GM19240 (cell line): ENCODE data around the gene SUZ12.
A peak's percentile ranks its signal among the peaks of the same experiment; 100 is the strongest.
"Not testable (repeated sequence)": the region's sequence is repeated elsewhere in the genome, so short reads cannot be mapped to it uniquely, and the experiment has no call there.

Experiments used
- DNase-seq: peaks from one replicate; pipeline ENCODE4 v3.0.0; 2011; ENCODE audit warnings: low spot score; ENCODE audit not compliant: insufficient read length

Gene SUZ12

GRCh38 chr17:31951953-31952352 is 15.1 kb downstream of the SUZ12 start:
- DNase-seq: not testable (repeated sequence)

- not testable (repeated sequence) for DNase-seq
Observed at GRCh38 chr17:31964131-31964530, 27.3 kb downstream of the SUZ12 start.

GRCh38 chr17:31967648-31968047 is 30.8 kb downstream of the SUZ12 start:
- no peak for DNase-seq

GRCh38 chr17:31970416-31970815 is 33.6 kb downstream of the SUZ12 start:
- DNase-seq: not testable (repeated sequence)

GRCh38 chr17:31974269-31975071 is 37.7 kb downstream of the SUZ12 start:
- DNase-seq: not testable (repeated sequence)

- not testable (repeated sequence) for DNase-seq
Observed at GRCh38 chr17:31975391-31975790, 38.6 kb downstream of the SUZ12 start.

GRCh38 chr17:31991821-31992220 is 55.0 kb downstream of the SUZ12 start:
- not testable (repeated sequence) for DNase-seq

GRCh38 chr17:31997005-31997404 is 60.2 kb downstream of the SUZ12 start:
- no peak for DNase-seq

- DNase-seq: peak; percentile 74
Observed at GRCh38 chr17:32006957-32007462, 70.2 kb downstream of the SUZ12 start, which contains the start of gene LRRC37B. Gene LRRC37B, plus strand, starts transcription at chr17:32007383. Its CDS starts 14,010 bp downstream, at chr17:32021393.

- peak; percentile 6 for DNase-seq
Observed at GRCh38 chr17:32007463-32008298, 70.9 kb downstream of the SUZ12 start.

- DNase-seq: no peak
Observed at GRCh38 chr17:32009262-32009542, 72.4 kb downstream of the SUZ12 start.

- no peak for DNase-seq
Observed at GRCh38 chr17:32010114-32010513, 73.3 kb downstream of the SUZ12 start.

GRCh38 chr17:32015245-32016013 is 78.6 kb downstream of the SUZ12 start:
- no peak for DNase-seq

GRCh38 chr17:32016231-32016630 is 79.4 kb downstream of the SUZ12 start:
- no peak for DNase-seq

- DNase-seq: no peak
Observed at GRCh38 chr17:32019228-32019627, 82.4 kb downstream of the SUZ12 start.

- DNase-seq: no peak
Observed at GRCh38 chr17:32020943-32021614, 84.3 kb downstream of the SUZ12 start.

- no peak for DNase-seq
Observed at GRCh38 chr17:32021615-32021955, 84.8 kb downstream of the SUZ12 start.

- not testable (repeated sequence) for DNase-seq
Observed at GRCh38 chr17:32022554-32022953, 85.7 kb downstream of the SUZ12 start.

- not testable (repeated sequence) for DNase-seq
Observed at GRCh38 chr17:32027271-32027670, 90.5 kb downstream of the SUZ12 start.

- no peak for DNase-seq
Observed at GRCh38 chr17:32033223-32033622, 96.4 kb downstream of the SUZ12 start.

GRCh38 chr17:32033812-32034211 is 97.0 kb downstream of the SUZ12 start:
- DNase-seq: not testable (repeated sequence)
